GM10266 (cell line): Measurements from ENCODE around the gene FRMD4A.
"Not testable (repeated sequence)": the region's sequence is repeated elsewhere in the genome, so short reads cannot be mapped to it uniquely, and the experiment has no call there.

Experiments
- DNase-seq: peaks from one replicate; pipeline ENCODE4 v3.0.0; 2012; ENCODE audit errors: extremely low spot score
- CTCF ChIP-seq: IDR thresholded peaks from 2 replicates; pipeline ENCODE4 v1.5.1; 2012; ENCODE audit warnings: mild to moderate bottlenecking, low read depth; ENCODE audit not compliant: control insufficient read depth, insufficient read depth; ENCODE audit errors: missing control alignments

Gene FRMD4A

GRCh38 chr10:13839030-13839429 lies 491.7 kb downstream of the FRMD4A start:
- DNase-seq: no peak
- TF ChIP-seq CTCF: no peak

- TF ChIP-seq CTCF: no peak
- no peak for DNase-seq
Measured at GRCh38 chr10:13837966-13838365, 492.8 kb downstream of the FRMD4A start.

GRCh38 chr10:13834581-13835286 lies 496.0 kb downstream of the FRMD4A start:
- no peak for TF ChIP-seq CTCF
- no peak for DNase-seq

GRCh38 chr10:13831711-13832141 lies 499.0 kb downstream of the FRMD4A start:
- DNase-seq: peak; percentile 38
- TF ChIP-seq CTCF: no peak

GRCh38 chr10:13830385-13830784 lies 500.3 kb downstream of the FRMD4A start:
- no peak for DNase-seq
- TF ChIP-seq CTCF: peak; percentile 15

GRCh38 chr10:13829790-13830189 lies 500.9 kb downstream of the FRMD4A start:
- TF ChIP-seq CTCF: no peak
- DNase-seq: no peak

- not testable (repeated sequence) for DNase-seq
Measured at GRCh38 chr10:13828284-13828683, 502.4 kb downstream of the FRMD4A start.
